Measurements from ENCODE around the gene SLC24A3. TPM values are rescaled to one million over a fixed set of nuclear protein-coding genes. Genes with fewer than 3 reads are reported as not detected.
"Not testable (repeated sequence)": the region's sequence is repeated elsewhere in the genome, so short reads cannot be mapped to it uniquely, and the experiment has no call there.

Gene SLC24A3
- total RNA-seq, 2 experiments from 2014 or later, result not detected

DNA sequence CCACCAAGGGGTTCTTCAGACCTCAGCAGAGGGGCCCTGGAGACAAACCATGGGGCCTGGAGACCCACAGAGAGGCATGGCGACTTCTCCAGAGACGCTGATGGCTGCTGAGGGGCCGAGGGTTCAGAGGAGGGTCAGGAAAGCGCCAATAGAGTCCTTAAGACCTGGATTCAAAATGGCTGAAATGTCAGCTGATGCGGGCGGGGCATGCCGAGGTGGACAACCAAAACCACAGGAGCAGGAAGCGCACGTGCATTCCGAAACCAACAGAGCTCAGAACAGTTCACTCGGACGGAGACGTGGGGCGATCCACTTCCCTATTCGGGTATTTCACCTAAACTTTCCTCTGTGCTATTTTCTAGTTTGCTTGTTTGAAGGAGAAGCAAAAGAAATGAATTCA lies 445.7 kb downstream of the SLC24A3 start:
- Mint-ChIP-seq H3K36me3 (no peaks in the 10 kb centered on the region), H3K4me1 (no peaks in the 10 kb centered on the region), H3K27me3 (peaks cover 12% of the 10 kb centered on the region), H3K27ac (no peak overlapping the region), H3K9me3 (ENCODE audit: low read depth) (no peaks in the 10 kb centered on the region), H3K4me3 (no peak overlapping the region)
- ATAC-seq (no peak), DNase-seq (no peak)
- CTCF ChIA-PET, result no interaction called here

DNA sequence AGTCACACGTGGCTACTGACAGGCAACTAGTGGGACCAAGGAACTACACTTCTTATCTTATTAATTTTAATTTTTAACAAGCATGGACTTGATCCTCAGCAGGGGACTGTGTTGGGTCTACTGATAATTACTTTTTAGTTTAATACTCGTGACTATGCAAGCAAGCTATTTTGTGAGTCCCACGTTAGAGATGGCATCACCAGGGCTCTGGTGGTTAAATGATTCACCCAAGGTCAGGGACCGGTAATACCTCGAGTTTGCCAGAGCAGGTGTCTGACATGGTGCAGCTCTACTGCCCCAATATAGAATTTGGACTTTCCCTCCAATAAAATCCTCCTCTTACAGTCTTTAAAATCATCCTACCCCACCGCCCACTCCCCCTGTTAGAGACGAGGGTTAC lies 447.0 kb downstream of the SLC24A3 start:
- CTCF ChIA-PET, result no interaction called here
- Mint-ChIP-seq H3K27me3 (peaks cover 12% of the 10 kb centered on the region), H3K9me3 (ENCODE audit: low read depth) (no peaks in the 10 kb centered on the region), H3K36me3 (no peaks in the 10 kb centered on the region), H3K4me3 (no peak overlapping the region), H3K4me1 (no peaks in the 10 kb centered on the region), H3K27ac (no peak overlapping the region)
- DNase-seq (no peak), ATAC-seq (no peak)

DNA sequence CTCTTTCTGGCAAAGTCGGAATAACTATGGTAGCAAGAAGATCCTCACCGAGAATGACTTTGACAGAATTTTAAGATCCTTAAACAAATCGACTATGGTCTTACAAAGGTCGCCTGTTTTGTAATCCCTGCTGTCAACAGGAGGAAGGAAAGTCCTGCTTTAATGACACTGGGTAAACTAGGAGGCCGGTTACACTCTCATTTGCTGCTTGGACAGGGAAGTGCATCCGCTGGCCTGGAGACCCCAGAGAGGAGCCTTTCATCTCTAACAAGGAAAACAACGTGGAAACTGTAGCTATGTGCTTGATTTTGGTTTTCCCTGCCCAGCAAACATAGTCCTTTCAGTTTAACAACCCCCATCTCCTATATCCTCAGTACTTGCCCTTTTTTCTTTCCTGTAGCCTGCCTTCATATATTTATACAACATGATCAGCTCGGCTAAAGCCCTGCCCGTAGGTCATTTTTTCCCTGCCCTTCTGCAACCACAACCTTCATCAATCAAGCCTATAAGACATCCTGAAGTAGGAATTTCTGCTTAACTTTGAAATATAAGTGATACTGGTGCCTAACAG lies 448.5 kb downstream of the SLC24A3 start:
- ATAC-seq (no peak), DNase-seq (no peak)
- no peaks in the 10 kb centered on the region for H3K4me1 Mint-ChIP-seq
- H3K27me3 Mint-ChIP-seq, result peaks cover 12% of the 10 kb centered on the region
- no peaks in the 10 kb centered on the region for H3K36me3 Mint-ChIP-seq
- CTCF ChIA-PET, result interaction anchor here (3.1 to 4.2 kb wide), 2 partner anchors 32 to 455 kb away, joined by 19 to 21 read pairs; no protein-coding TSS in a partner anchor
- no peak overlapping the region for H3K27ac Mint-ChIP-seq
- H3K9me3 Mint-ChIP-seq (ENCODE audit: low read depth), result no peaks in the 10 kb centered on the region
- H3K4me3 Mint-ChIP-seq, result no peak overlapping the region

DNA sequence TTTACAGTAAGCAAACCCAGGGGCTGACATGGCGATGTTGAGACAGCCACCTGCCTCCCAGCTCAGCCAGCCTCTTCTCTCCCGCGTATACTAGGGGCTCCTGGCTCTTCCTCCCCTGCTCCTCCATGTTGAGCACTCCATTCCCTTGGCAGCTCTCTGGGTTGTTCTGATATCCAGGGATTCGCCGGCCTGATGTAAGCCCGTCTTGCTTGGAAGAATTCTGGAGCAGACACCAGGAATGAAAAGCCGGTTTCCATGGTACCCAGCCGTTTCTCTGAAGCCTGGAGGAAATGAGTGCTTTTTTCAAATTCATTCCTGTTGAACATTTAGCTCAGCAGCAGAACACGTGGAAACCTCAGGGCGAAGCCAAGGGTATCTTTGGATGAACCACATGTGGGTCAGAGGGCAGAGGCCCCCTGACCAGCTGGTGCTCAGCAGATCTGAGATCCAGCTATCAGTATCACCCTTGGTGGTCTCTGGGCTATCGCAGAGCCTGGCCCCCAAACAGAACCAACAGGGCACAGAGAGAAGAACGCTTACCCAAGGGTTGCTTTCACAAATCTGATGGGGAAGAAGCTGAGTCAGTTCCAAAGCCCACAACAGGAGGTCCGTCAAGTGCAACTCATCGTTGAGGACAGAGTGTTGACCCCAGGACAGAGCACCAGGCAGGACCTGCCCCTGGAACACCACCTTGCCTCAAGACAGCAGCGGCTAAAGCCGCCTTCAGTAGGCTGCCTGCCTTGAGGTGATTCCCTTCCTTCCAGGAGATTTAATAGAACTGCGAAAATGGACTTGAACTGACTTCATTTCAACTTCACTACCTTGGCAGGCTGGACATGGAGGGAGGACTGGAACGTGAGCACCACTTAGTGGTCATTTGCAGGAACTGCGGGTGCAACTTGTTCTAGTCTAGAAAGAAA lies 449.5 kb downstream of the SLC24A3 start:
- H3K36me3 Mint-ChIP-seq, result no peaks in the 10 kb centered on the region
- no peaks in the 10 kb centered on the region for H3K9me3 Mint-ChIP-seq (ENCODE audit: low read depth)
- H3K4me1 Mint-ChIP-seq, result no peaks in the 10 kb centered on the region
- no peak overlapping the region for H3K27ac Mint-ChIP-seq
- DNase-seq, result peak; percentile 60
- peaks cover 12% of the 10 kb centered on the region for H3K27me3 Mint-ChIP-seq
- CTCF ChIA-PET, result interaction anchor here (1.0 to 4.2 kb wide), 6 partner anchors 23 to 456 kb away, joined by 3 to 21 read pairs (median 6); no protein-coding TSS in a partner anchor
- no peak for ATAC-seq
- no peak overlapping the region for H3K4me3 Mint-ChIP-seq

DNA sequence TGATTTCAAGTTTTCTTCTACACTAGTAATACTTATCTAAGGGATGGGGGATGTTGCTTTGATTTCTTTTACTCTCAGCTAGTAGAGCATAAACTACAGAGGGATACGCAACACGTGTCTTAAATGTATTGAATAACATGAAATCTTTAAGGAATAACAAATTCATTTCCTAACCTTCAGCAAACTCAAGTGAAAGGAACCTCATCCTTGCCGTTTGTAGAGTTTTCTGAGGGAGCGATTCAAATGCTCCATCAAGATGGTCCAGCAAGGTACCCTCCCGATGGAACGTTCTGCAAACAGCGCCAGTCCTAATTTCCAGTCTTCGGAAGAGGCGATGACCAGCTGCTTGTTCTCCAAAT lies 450.2 kb downstream of the SLC24A3 start:
- Mint-ChIP-seq H3K4me3 (no peak overlapping the region), H3K27me3 (peaks cover 12% of the 10 kb centered on the region), H3K27ac (no peak overlapping the region), H3K4me1 (no peaks in the 10 kb centered on the region), H3K9me3 (ENCODE audit: low read depth) (no peaks in the 10 kb centered on the region), H3K36me3 (no peaks in the 10 kb centered on the region)
- no peak for ATAC-seq
- DNase-seq, result no peak
- CTCF ChIA-PET, result interaction anchor here (1.0 to 4.2 kb wide), 6 partner anchors 22 to 456 kb away, joined by 3 to 21 read pairs (median 6); no protein-coding TSS in a partner anchor

DNA sequence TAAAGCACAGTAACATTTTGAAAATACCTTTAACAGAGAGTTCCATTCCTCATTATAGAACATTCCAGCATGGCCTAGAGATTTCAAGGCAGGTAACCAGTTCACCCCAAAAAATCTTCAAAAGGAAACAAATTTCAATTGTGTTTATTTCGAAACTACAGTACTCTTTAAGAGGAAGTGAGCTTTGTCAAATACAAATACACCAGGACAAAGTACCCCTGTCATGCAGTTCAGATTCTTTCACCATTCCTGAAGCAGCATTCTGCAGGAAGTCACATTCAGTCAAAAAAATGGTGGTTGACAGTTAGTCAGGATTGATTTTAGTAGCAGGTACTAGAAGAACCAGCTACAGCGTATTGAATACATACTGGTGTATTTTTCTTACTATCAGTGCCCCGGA lies 456.0 kb downstream of the SLC24A3 start:
- DNase-seq (no peak), ATAC-seq (no peak)
- CTCF ChIA-PET, result no interaction called here
- H3K36me3 Mint-ChIP-seq, result no peaks in the 10 kb centered on the region
- H3K4me1 Mint-ChIP-seq, result no peaks in the 10 kb centered on the region
- H3K27me3 Mint-ChIP-seq, result peaks cover 3% of the 10 kb centered on the region
- H3K27ac Mint-ChIP-seq, result no peak overlapping the region
- H3K4me3 Mint-ChIP-seq, result no peak overlapping the region
- H3K9me3 Mint-ChIP-seq (ENCODE audit: low read depth), result no peaks in the 10 kb centered on the region

DNA sequence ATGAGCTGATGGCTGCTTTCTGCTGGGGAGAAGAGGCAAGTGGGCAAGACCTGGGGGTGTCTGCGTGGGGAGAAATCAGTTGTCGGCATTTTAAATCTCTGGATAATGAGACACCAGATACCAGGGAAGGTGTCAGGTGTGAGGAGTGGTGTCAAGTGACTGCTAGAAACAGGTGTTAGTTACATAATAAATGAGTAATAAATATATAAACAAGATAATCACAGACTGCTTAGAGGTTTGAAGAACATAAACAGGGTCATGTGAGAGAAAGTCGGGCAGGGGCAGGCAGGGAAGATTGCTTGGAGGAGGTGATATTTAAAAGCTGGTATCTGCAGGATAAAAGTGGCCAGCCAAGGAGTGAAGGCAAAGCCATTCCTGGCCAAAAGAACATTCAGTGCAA lies 458.4 kb downstream of the SLC24A3 start:
- H3K36me3 Mint-ChIP-seq, result no peaks in the 10 kb centered on the region
- no peaks in the 10 kb centered on the region for H3K9me3 Mint-ChIP-seq (ENCODE audit: low read depth)
- H3K27ac Mint-ChIP-seq, result no peak overlapping the region
- H3K27me3 Mint-ChIP-seq, result peaks cover 3% of the 10 kb centered on the region
- CTCF ChIA-PET, result no interaction called here
- no peaks in the 10 kb centered on the region for H3K4me1 Mint-ChIP-seq
- no peak overlapping the region for H3K4me3 Mint-ChIP-seq
- DNase-seq, result no peak
- no peak for ATAC-seq

DNA sequence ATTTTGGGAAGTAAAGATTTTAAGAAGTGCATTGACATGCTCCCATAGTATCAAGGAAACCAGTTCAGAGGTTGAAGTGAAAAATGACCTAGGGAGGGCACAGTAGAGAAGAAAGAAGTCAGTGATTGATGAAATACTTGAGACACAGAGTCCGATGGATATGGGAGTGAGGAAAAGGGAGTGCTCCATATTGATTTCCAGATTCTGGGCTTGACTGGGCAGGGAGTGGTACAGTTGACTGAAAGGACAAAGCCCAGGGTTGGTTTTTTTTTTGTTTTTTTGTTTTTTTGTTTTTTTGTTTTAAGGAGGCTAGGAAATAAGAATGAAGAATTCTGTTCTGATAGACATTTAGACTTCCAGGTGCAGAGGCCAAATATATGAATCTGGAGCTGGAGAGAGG lies 458.9 kb downstream of the SLC24A3 start:
- Mint-ChIP-seq H3K9me3 (ENCODE audit: low read depth) (no peaks in the 10 kb centered on the region), H3K27me3 (peaks cover 3% of the 10 kb centered on the region), H3K4me3 (no peak overlapping the region), H3K27ac (no peak overlapping the region), H3K36me3 (no peaks in the 10 kb centered on the region), H3K4me1 (no peaks in the 10 kb centered on the region)
- CTCF ChIA-PET, result no interaction called here
- DNase-seq, result no peak
- ATAC-seq, result no peak

DNA sequence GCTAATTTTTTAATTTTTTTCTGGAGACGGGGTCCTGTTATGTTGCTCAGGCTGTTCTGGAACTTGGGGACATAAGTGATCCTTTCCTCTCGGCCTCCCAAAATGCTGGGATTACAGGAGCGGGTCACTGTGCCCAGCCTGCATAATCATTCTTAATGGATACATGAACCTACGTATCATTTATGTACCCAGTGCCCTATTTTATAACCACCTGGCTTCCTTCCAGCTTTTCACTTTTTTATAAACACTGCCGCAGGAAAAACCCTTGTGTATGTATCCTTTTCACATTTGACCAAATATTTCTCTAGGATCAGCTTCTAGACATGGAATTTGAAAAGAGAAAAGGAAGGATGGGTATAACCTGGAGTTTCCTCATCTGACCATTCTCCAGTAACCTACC lies 460.1 kb downstream of the SLC24A3 start:
- no peaks in the 10 kb centered on the region for H3K4me1 Mint-ChIP-seq
- peaks cover 3% of the 10 kb centered on the region for H3K27me3 Mint-ChIP-seq
- ATAC-seq (no peak), DNase-seq (no peak)
- no peak overlapping the region for H3K27ac Mint-ChIP-seq
- no peaks in the 10 kb centered on the region for H3K36me3 Mint-ChIP-seq
- CTCF ChIA-PET, result no interaction called here
- H3K9me3 Mint-ChIP-seq (ENCODE audit: low read depth), result no peaks in the 10 kb centered on the region
- no peak overlapping the region for H3K4me3 Mint-ChIP-seq

DNA sequence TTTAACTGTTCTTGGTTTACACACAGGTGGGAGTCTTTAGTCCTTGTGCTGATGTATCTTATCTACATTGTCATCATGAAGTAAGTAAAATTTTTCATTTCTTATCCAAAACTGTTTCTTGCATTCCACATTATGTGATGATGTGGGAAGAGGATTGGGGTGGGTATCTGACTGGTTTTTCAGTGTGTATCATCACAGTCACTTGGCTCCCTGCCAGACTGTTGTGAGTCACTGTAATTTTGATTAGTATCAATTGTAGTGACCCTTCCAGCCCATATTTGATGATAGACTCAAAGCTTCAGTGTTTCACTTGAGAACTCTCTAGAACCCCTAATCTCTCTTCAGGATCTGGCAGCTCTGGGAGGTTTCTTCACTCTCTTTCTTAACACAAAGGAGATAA lies 461.1 kb downstream of the SLC24A3 start:
- Mint-ChIP-seq H3K27ac (no peak overlapping the region), H3K36me3 (no peaks in the 10 kb centered on the region), H3K4me1 (no peaks in the 10 kb centered on the region), H3K27me3 (peaks cover 3% of the 10 kb centered on the region), H3K9me3 (ENCODE audit: low read depth) (no peaks in the 10 kb centered on the region), H3K4me3 (no peak overlapping the region)
- DNase-seq, result no peak
- CTCF ChIA-PET, result no interaction called here
- no peak for ATAC-seq

DNA sequence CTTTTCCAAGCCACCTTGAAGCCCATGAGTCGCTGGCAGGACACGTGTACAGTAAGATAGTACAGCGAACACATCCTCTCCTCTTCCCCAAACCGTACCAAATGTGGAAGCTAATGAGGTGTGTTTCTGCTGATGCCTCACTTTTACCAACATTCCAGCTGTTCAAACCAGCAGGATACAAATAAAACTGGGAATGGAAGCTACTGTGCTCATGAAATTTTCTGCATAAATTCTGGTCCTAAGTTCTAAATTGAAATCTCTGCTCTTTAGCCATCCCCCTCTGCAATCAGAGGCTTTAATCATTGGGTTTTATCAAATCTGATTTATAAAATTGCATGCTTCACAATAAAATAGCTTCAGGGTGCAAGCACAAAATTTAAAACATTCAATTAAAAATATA lies 463.8 kb downstream of the SLC24A3 start:
- Mint-ChIP-seq H3K27ac (no peak overlapping the region), H3K27me3 (no peaks in the 10 kb centered on the region)

DNA sequence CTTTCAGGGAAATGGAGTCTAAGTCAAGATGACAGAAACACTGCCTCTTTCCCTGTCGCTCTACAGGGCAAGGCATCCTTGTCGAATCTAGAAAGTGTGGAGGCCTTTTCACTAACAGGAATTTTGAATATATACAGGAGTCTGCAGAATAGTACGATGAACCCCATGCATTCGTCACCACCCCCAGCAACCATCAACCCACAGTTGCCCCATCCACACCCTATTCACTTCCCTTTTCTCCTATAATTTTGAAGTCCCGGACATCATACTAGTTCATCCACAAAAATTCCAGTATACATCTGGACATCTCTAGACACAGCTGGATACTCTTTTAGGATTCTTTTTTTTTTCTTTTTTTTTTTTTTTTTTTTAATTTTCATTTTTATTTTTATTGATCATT lies 464.9 kb downstream of the SLC24A3 start:
- DNase-seq (no peak), ATAC-seq (no peak)
- H3K27ac Mint-ChIP-seq, result no peak overlapping the region
- no peaks in the 10 kb centered on the region for H3K36me3 Mint-ChIP-seq
- H3K9me3 Mint-ChIP-seq (ENCODE audit: low read depth), result peaks cover 5% of the 10 kb centered on the region
- CTCF ChIA-PET, result no interaction called here
- H3K27me3 Mint-ChIP-seq, result no peaks in the 10 kb centered on the region
- H3K4me1 Mint-ChIP-seq, result no peaks in the 10 kb centered on the region
- H3K4me3 Mint-ChIP-seq, result no peak overlapping the region

More for the DNA sequence above, 463.8 kb downstream of the SLC24A3 start:
- Mint-ChIP-seq H3K4me1 (no peaks in the 10 kb centered on the region), H3K36me3 (no peaks in the 10 kb centered on the region), H3K4me3 (no peak overlapping the region), H3K9me3 (ENCODE audit: low read depth) (peaks cover 5% of the 10 kb centered on the region)
- CTCF ChIA-PET, result no interaction called here
- no peak for DNase-seq
- no peak for ATAC-seq

DNA sequence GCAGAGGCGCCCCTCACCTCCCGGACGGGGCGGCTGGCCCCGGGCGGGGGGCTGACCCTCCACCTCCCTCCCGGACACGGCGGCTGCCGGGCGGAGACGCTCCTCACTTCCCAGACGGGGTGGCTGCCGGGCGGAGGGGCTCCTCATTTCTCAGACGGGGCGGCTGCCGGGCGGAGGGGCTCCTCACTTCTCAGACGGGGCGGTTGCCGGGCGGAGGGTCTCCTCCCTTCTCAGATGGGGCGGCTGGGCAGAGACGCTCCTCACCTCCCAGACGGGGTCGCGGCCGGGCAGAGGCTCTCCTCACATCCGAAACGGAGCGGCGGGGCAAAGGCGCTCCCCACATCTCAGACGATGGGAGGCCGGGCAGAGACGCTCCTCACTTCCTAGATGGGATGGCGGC lies 466.1 kb downstream of the SLC24A3 start:
- DNase-seq; H3K4me3 Mint-ChIP-seq; H3K9me3 Mint-ChIP-seq (ENCODE audit: low read depth); H3K36me3 Mint-ChIP-seq; H3K27ac Mint-ChIP-seq; H3K4me1 Mint-ChIP-seq; H3K27me3 Mint-ChIP-seq; CTCF ChIA-PET; ATAC-seq: not testable (repeated sequence)

DNA sequence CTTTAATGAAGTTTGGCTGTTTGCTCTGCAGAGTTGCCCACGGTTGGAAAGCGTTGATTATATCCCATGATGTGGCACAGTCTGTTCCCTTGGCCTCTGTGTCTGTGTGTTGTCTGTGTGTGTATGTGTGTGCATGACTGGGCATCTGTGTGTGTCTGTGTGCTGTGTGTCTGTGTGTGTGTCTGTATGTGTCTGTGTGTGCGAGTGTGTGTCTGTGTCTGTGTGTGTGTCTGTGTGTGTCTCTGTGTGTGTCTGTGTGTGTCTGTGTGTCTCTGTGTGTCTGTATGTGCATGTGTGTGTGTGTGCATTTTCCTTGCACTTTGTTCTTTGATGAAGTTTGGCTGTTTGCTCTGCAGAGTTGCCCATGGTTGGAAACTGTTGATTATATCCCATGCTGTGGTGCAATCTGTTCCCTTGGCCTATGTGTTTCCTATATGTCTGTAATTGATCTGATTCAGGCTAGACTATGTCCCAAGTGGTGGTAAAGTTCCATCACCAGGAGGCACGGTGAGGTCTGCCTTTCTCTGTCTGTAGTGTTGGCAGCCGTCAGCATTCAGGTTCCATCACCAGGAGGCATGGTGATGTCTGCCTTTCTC lies 467.6 kb downstream of the SLC24A3 start:
- CTCF ChIA-PET, result no interaction called here
- H3K4me1 Mint-ChIP-seq, result no peaks in the 10 kb centered on the region
- no peak overlapping the region for H3K27ac Mint-ChIP-seq
- ATAC-seq (no peak), DNase-seq (no peak)
- no peaks in the 10 kb centered on the region for H3K36me3 Mint-ChIP-seq
- no peak overlapping the region for H3K4me3 Mint-ChIP-seq
- no peaks in the 10 kb centered on the region for H3K27me3 Mint-ChIP-seq
- H3K9me3 Mint-ChIP-seq (ENCODE audit: low read depth), result peaks cover 5% of the 10 kb centered on the region
